GM19193 (cell line): ENCODE measurements around the gene DGCR8.

Experiments used
- POLR2A ChIP-seq: IDR thresholded peaks from 4 replicates; pipeline ENCODE4 v1.6.1; 2011; ENCODE audit not compliant: insufficient read depth, insufficient read length; ENCODE audit errors: extremely low read depth

The DGCR8 gene

GRCh38 chr22:20158391-20159036 is 78.5 kb downstream of the DGCR8 start:
- no peak for TF ChIP-seq POLR2A

GRCh38 chr22:20159076-20159475 is 79.0 kb downstream of the DGCR8 start:
- TF ChIP-seq POLR2A = no peak

- TF ChIP-seq POLR2A = no peak
Observed at GRCh38 chr22:20160041-20160440, 80.0 kb downstream of the DGCR8 start.
